HG03103 (cell line): Measurements from ENCODE around the gene TNFRSF19.
"Not testable (repeated sequence)": the region's sequence is repeated elsewhere in the genome, so short reads cannot be mapped to it uniquely, and the experiment has no call there.

Source experiments
- ATAC-seq: cut with Tn5 transposase; IDR thresholded peaks from one replicate; pipeline ENCODE4 v1.9.1; 2021; ENCODE audit warnings: low read depth; ENCODE audit not compliant: unreplicated experiment

TNFRSF19 gene

GRCh38 chr13:23570099-23570920 is at the start of gene TNFRSF19:
Gene TNFRSF19, plus strand, starts transcription at chr13:23570412. Its CDS starts 19,772 bp downstream, at chr13:23590184.
- no peak for ATAC-seq

- ATAC-seq, result not testable (repeated sequence)
Observed at GRCh38 chr13:23529926-23530325, 40.3 kb upstream of the TNFRSF19 start.

- no peak for ATAC-seq
Observed at GRCh38 chr13:23531446-23531845, 38.8 kb upstream of the TNFRSF19 start.

- no peak for ATAC-seq
Observed at GRCh38 chr13:23534090-23534489, 36.1 kb upstream of the TNFRSF19 start.

GRCh38 chr13:23541221-23541824 is 28.9 kb upstream of the TNFRSF19 start:
- ATAC-seq, result no peak

GRCh38 chr13:23544668-23545067 is 25.5 kb upstream of the TNFRSF19 start:
- ATAC-seq, result no peak

- ATAC-seq, result no peak
Observed at GRCh38 chr13:23547000-23547590, 23.1 kb upstream of the TNFRSF19 start.

GRCh38 chr13:23549724-23550123 is 20.5 kb upstream of the TNFRSF19 start:
- no peak for ATAC-seq

- no peak for ATAC-seq
Observed at GRCh38 chr13:23550163-23550562, 20.0 kb upstream of the TNFRSF19 start.

- ATAC-seq, result no peak
Observed at GRCh38 chr13:23551213-23552008, 18.8 kb upstream of the TNFRSF19 start.

- no peak for ATAC-seq
Observed at GRCh38 chr13:23552171-23552570, 18.0 kb upstream of the TNFRSF19 start.

GRCh38 chr13:23552661-23553060 is 17.6 kb upstream of the TNFRSF19 start:
- no peak for ATAC-seq

- no peak for ATAC-seq
Observed at GRCh38 chr13:23554000-23554399, 16.2 kb upstream of the TNFRSF19 start.

- no peak for ATAC-seq
Observed at GRCh38 chr13:23557043-23557442, 13.2 kb upstream of the TNFRSF19 start.

- no peak for ATAC-seq
Observed at GRCh38 chr13:23557733-23558132, 12.5 kb upstream of the TNFRSF19 start.

- no peak for ATAC-seq
Observed at GRCh38 chr13:23558675-23559536, 11.3 kb upstream of the TNFRSF19 start.

- ATAC-seq, result no peak
Observed at GRCh38 chr13:23560571-23561089, 9.6 kb upstream of the TNFRSF19 start.

GRCh38 chr13:23561261-23561660 is 9.0 kb upstream of the TNFRSF19 start:
- ATAC-seq, result no peak

- ATAC-seq, result no peak
Observed at GRCh38 chr13:23563085-23563845, 6.9 kb upstream of the TNFRSF19 start.
